Measurements from ENCODE around the gene NKIRAS2.
A peak's percentile ranks its signal among the peaks of the same experiment; 100 is the strongest.

The NKIRAS2 gene

DNA sequence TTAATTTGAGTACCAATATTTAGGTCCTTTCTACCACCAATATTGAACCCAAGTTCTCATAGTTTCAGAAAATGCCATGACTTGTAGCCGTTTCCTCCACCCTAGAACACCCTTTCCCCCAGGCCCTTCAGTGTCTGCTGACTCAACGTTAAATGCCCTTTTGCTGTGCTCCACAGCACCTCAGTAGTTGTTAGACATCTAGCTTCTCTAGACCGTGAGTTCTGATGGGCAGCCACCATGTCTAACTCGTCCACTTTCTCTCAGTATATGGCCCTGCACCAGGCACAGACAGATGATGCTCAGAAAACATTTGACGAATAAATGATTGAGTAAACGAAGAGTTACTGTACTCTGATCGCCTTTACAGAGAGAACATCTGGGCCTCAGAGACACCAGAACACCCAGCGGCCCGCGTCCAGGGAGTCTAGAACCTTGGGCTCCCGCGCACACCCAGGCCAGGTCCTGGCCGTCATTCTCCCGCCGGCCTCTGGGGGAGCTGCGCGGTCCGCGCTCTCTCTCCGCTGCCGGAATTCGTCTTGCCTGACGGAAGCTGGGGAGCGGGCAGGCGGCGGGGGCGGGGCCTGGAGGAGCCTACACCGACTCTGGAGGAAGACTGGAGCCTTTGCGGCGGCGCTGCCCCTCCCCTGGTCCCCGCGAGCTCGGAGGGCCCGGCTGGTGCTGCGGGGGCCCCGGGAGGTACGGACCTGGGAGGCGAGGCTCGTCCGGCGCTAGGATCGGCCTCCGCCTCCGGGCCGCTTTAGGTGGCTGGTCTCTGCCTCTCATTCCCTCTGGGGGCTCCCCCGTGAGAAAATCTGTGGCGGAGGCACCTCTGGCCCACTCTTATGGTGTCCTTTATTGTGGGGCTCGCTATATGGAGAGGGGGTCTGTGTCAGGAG is at the start of gene NKIRAS2:
TSS of gene NKIRAS2 (plus strand) at position 582 of the 896 bp plus-strand sequence. CDS start 1,488 bp downstream, outside the sequence.
- FAIRE-seq (no peak), DNase-seq (ENCODE audit: low spot score) (peak; percentile 73)

DNA sequence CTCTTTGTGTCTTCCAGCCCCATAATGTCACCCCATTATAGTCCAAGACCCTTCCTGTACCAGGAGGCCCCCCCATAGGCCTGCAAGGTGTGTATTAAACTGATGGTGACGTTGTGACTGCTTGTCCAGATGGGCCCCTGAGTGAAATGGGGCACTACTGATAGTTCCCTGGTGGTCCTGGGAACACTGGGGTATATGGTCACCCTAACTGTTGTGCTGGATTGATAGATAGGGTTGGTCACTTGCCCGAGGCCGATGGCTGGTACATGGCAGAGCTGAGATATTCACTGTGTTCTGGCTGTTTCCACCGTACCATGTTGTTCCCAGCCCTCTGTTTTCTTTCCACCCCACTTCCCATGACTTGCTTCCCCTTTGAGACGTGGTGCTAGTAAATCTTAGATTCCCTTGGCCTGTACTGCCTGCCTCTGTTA is 49.0 kb upstream of the NKIRAS2 start:
- FAIRE-seq, result no peak

DNA sequence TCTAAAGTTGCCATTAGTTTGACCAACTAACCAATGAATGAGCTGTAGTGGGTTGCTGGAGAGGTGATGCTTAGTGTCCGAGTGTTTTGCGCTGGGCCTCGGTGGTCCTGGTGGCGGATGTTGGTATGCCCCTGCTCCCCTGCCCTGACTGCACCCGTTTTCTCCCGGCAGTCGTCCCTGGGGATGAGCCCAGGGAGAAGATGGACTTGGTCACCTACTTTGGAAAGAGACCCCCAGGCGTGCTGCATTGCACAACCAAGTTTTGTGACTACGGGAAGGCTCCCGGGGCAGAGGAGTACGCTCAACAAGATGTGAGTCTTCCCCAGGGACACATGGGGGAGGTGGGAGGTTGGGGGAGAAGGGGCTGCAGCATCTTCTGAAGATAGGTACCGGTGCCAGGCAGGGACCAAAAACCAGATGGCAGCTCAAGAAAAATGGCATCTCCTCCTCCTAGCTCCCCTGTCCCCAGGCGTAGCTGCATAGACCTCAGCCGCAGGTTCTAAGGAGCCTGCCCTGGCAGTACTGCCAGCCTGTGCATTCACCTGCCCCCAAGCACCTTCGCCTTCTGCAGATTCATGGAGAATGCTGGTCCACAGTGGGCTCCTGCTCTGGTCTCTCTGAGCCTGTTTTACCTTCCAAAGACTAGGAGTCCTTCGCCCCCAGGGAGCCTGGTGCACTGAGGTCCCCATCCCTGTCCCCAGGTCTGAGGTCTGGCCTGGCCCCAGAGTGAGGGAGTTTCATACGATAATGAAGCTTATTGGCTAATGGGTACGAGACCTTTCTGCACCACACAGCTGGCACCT is 48.0 kb upstream of the NKIRAS2 start:
- FAIRE-seq (no peak), DNase-seq (ENCODE audit: low spot score) (no peak)

More for the DNA sequence above, 49.0 kb upstream of the NKIRAS2 start:
- DNase-seq (ENCODE audit: low spot score), result no peak

DNA sequence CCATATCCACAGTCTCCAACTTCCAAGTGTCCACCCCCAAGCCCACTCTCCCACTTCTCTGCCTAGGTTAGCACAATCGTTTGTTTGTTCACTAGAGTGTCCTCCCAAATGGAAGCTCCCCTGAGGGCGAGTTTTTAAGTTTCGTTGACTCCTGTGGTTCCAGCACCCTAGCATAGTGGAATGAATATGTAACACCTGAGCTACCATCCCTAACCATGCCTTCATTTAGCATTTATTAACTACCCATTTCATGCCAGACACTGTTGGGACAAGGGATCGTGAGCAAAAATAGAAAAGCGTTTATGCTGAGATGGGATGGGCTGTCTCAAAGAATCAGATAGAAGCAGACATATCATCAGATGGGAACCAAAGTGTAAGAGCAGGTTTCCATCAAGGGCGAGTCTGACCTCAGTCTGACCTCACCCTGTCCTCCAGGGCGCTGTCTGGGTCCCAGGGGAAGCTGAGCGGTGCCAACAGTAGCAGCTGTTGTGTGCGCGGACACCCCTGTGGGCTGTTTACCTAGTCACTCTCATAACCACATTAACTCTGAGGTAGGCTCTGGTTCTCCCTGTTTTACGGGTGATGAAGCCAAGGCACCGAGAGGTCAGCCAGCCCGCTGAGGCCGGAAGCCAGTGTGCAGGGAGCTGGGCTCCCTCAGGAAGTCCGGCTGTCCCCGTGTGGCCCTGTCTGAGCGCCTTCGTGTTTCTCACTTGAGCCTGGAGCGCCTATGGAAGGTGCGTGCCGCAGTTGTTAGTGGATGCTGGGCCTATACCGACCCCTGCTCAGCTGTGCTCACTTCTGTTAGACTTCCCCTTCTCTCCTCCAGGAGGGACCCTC is 47.1 kb upstream of the NKIRAS2 start:
- FAIRE-seq (no peak), DNase-seq (ENCODE audit: low spot score) (peak; percentile 17)

DNA sequence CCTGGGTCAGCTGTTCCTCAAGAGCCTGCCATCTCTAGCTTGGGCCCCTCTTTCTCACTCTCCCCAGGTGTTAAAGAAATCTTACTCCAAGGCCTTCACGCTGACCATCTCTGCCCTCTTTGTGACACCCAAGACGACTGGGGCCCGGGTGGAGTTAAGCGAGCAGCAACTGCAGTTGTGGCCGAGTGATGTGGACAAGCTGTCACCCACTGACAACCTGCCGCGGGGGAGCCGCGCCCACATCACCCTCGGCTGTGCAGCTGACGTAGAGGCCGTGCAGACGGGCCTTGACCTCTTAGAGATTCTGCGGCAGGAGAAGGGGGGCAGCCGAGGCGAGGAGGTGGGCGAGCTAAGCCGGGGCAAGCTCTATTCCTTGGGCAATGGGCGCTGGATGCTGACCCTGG is 46.5 kb upstream of the NKIRAS2 start:
- DNase-seq (ENCODE audit: low spot score) (no peak), FAIRE-seq (no peak)

DNA sequence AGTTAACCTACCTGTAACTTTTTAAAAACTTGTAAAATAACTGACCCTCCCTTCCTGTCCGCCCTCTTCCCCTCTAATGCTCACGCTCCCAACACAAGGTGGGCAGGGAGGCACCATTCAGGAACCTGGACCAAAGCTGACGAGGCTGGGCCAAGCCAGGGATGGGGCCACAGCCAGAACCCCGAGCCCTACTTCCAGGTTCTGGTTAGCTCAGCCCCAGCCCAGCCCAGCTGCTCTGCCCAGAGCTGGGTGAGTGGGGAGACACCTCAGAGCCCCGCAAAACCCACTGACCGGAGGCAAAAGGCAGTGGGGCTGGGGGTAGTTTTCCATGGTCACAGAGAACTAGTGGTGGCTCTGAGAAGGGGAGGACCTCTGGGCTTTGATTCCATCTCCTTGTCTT is 45.9 kb upstream of the NKIRAS2 start:
- DNase-seq (ENCODE audit: low spot score) (no peak), FAIRE-seq (no peak)

DNA sequence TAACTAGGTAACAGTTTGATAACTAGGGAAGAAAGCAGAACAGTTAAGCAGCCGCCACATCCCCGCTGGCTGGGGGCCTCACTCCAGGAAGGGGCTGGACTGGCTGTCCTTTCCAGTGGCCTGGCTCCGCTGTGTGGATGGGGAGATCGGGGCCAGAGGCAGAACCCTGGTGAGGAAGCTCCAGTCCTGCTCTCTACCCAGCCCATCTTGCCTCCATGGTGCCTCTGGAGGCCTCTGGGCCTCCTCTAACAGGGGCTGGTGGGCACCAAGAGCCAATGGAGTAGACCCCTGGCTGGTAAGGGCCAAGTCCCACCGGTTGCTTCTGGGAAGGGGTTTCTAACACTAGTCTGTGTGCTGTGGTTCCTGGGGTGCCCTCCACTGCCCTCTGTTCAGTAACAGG is 45.2 kb upstream of the NKIRAS2 start:
- no peak for FAIRE-seq
- no peak for DNase-seq (ENCODE audit: low spot score)

DNA sequence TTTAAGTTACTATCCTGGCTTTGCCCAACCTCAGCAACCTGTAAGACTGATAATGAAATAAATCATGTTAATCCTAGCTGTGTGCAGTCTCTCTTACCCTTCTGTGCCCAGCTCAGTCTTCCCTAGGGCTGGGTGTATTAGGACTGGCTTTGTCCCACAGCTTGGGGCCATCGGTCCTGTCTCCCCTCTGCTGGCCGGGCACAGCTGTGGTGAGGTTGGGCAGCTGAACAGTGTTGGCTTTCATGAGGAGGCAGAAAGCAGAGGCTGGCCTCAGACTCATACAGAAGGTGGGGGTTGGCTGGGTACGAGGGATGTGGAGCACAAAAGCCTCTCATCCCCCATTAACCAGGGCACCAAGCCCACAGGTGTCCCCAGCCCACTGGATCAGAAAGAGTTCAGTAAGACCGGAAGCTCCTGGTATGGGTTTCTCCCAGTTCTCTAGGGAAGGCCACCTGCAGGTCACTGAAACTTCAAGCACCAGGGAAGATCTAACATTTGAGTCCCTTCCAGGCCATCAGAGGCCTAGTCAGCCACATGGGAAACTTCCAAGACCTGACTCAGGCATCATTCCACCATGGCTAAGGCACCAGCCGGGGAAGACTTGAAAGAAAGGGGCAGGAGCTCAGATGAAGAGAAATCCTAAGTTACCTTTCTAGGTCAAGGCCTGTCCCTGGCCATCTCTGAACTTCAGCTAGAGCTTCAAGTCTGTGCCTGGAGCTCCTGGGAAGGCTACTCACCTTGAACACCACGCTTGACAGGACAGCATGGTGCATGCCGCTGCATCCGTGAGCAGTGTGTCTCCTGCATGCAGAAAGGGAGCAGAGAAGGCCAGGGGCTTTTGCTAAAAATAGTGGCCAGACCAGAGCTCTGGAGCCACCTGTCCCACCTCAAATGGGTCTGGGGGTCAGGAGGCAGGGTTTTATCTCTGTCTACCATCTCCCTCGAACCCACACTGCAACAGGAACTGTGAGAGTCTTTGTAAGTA is 44.5 kb upstream of the NKIRAS2 start:
- FAIRE-seq (no peak), DNase-seq (ENCODE audit: low spot score) (no peak)

DNA sequence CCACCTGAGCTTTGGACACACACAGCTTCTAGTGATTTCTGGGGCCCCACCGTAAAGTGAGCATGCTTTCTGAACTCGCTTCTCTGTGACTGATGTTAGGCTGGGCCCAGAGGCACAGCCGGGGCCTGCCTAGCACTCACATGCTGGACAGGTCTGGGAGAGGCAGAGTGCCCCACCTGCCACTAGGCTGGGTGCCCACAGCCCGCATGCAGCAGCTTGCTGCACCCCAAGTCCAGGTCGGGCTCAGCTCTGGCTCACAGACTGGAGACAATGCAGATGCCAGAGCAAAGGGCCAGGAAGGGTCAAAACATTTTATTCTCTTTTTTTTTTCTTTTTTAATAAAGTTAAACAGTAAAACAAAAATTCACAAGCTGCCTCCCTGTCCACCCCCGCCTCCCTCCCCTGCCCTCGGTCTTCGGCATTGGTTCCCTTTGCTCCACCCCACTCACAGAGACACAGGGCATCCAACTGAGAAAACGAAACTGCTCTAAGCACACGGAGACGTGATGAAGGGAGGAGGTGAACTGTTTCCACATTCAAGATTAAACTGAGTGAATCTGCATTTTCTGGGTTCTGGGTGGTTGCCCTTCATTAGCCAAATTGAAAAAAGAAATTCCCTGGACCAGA is 43.6 kb upstream of the NKIRAS2 start:
- FAIRE-seq (no peak), DNase-seq (ENCODE audit: low spot score) (no peak)

DNA sequence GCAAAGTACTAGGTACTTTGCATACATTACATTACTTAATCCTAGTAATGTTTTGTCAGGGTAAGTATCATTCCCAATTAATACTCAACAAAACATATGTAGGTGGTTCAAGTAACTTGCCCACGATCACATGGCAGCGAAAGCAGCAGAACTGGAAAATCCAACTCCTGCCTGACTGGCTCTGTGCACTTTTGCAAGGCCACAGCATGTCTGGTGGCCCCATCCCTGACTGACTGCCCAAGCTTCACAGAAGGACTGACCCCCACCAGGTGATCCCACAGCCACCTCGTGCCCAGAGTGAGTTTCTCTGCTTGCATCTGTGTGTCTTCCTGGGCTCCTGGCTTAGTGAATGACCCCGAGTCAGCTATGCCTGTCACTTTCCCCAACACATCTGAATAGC is 41.9 kb upstream of the NKIRAS2 start:
- no peak for FAIRE-seq

DNA sequence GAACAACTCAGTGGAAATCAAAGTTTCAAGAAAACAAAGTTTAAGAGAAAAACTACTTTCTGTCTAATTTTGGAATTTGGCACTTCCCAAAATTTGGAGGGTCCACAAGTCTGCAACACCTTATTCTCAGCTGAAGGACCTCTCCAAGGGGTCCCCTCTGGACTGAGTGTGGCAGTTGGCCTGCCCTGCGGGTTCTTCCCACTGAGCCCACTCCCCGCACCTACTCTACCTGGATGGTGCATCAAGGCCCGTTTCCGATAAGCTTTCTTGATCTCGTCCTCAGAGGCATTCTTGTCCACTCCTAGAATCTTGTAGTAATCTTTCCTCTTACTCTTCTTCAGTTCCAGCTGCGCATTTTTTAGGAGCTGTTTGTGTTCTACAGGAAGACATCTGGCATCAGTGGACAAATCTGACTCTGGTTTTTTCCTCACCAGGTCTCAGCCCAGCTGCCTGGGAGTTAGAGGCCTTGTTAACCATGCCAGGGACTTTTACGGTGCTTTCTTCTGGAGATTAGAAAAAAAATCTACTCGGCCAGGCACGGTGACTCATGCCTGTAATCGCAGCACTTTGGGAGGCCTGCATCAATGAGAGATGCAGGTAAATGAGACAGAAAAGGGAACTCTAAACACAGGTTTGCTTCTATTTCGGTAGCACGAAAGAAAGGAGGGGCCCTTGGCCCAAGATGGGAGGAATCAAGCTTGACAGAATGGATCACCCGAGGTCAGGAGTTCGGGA is 37.7 kb upstream of the NKIRAS2 start:
- DNase-seq (ENCODE audit: low spot score) (no peak), FAIRE-seq (no peak)

More for the DNA sequence above, 41.9 kb upstream of the NKIRAS2 start:
- DNase-seq (ENCODE audit: low spot score), result no peak

DNA sequence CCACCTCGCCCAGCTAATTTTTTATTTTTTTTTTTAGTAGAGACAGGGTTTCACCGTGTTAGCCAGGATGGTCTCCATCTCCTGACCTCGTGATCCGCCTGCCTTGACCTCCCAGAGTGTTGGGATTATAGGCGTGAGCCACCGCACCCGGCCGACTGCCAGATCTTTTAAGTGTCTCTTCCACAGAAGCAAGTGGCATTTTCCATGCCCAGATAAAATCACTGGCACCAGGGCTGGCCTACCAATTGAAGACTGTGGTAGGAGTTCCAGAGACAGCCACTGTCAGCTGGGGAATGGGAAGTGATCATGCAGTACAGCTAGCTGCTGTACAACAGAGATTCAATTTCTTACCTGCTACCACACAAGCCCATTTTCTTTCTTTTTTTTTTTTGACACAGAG is 35.4 kb upstream of the NKIRAS2 start:
- no peak for FAIRE-seq
- DNase-seq (ENCODE audit: low spot score), result no peak

DNA sequence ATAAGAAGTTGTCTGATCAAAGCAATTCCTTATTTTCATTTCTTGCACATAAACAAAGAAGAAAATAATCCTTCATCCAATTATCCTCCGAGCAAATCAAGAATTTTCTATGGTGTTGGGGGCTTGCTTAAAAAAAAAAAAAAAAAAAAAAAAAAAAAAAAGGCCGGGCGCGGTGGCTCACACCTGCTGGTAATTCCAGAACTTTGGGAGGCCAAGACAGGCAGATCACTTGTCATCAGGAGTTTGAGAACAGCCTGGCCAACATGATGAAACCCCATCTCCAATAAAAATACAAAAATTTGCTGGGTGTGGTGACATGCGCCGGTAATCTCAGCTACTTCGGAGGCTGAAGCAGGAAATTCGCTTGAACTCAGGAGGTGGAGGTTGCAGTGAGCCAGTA is 34.0 kb upstream of the NKIRAS2 start:
- no peak for FAIRE-seq
- no peak for DNase-seq (ENCODE audit: low spot score)

DNA sequence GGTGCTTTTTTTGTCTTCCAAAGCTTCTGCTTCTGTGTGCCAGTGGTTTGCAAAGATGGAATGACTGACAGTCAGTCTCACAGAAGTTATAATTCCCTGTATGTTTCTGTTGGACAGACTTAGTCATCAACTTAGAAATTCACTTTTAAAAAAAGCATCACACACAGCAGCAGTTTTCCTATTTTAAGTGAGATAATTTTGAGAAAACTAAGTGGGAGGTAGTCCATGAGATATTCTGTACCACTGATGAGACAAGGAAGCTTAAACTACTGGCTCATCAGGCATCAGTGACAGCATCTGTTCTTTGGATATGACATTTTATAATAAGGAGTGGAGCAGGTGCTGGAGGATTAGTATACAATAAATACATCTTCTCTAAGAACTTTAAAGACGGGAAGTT is 33.3 kb upstream of the NKIRAS2 start:
- FAIRE-seq (no peak), DNase-seq (ENCODE audit: low spot score) (no peak)

DNA sequence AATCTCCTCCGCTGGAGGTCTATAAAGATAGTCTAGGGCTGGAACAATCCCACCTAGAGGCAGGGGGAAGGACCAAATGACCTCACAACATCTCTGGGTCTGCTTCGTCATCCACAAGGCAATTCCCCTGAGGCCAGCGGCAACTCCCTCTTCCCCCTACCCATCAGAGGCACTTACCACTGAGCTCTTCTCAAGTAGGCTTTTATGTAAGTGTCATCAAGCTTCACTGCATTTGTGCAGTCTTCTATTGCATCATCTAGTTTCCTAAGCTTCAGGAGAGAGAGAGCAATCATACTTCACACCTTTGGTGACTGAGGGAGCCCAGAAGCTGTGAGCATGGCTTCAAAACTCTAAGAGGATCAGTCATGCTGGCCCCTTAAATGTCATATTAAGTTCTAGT is 32.2 kb upstream of the NKIRAS2 start:
- no peak for DNase-seq (ENCODE audit: low spot score)

DNA sequence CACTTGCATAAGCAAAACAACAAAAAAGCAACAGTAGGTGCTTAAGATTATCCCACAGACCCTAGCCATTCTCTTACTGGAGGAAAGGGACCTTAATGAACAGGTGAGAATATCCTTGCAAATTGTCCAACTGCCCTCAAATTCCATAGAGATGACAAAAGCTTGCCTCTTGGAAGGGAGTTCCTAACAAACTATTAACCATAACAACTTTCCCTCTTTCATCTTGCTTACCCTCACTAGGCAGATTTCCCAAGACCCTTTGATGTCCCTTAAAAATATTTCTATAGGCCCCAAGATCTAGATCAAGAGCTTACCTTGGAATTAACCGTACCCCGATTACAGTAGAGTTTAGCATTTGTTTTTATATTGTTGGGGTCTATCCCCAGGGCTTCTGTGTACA is 31.5 kb upstream of the NKIRAS2 start:
- DNase-seq (ENCODE audit: low spot score), result no peak

More for the DNA sequence above, 32.2 kb upstream of the NKIRAS2 start:
- FAIRE-seq, result no peak

DNA sequence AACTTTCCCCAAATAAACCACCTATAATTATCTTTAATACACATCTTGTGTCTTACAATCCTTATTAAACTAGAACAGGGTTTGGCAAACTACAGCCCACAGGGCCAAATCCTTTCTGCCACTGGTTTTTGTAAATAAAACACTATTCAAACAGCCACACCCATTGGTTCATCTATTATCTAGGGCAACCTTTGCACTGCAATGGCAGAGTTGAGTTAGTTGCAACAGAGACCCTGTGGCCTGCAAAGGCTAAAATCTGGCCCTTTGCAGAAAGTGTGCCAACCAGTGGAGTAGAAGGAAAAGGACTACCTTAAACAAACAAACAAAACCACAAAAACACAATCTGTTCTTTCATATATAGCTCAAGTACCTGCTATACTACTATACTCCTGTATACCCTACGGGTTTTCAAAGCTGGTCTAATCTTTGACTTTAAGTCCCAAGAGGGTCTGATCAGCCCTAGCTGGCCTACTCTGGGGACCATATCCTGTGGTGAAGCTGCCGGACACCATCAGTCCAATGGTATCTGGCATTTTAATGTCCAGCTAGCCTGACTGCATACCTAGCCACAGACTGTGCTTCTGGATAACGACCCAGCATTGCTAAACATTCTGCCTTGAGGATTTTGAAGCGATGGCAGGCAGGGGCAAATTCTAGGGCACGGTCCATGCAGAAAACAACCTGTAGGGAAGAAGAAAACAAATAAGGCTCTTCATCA is 30.0 kb upstream of the NKIRAS2 start:
- FAIRE-seq (no peak), DNase-seq (ENCODE audit: low spot score) (no peak)

More for the DNA sequence above, 31.5 kb upstream of the NKIRAS2 start:
- no peak for FAIRE-seq

DNA sequence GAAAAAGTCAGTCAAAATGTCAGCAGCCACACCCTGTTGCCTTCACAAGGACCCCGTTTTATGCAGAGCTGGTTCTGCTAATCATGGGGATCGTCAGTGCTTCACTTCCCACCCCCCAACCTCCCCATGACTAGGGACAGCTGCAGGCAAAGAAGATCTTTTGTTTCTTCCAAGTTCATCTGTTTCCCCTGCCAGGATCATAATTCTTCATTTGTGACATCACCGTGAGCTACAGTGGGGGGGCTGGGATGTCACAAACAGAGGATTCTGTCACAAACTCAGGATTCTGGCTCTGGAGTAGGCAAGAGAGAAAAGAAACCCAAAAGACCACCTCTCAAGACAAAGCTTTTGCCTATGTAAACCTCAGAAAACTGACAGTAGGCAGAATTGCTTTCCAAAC is 27.3 kb upstream of the NKIRAS2 start:
- FAIRE-seq, result no peak
- no peak for DNase-seq (ENCODE audit: low spot score)

DNA sequence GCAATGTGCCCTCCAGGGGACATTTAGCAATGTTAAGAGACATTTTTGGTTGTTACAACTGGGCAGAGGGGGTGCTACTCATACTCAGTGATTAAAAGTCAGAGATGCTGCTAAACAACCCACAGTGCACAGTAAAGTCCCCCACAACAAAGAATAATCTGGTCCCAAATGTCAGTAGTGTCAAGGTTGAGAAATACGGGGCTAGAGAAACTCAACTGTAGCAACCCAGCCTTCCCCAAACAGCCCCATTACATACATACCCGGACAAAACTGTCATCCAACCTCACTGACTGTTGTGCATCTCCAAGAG is 23.1 kb upstream of the NKIRAS2 start:
- no peak for DNase-seq (ENCODE audit: low spot score)
- FAIRE-seq, result no peak

All from RCC 7860 (cell line).